ENCODE results near the gene ADAMTS15.
A peak's percentile ranks its signal among the peaks of the same experiment; 100 is the strongest.

The ADAMTS15 gene

DNA sequence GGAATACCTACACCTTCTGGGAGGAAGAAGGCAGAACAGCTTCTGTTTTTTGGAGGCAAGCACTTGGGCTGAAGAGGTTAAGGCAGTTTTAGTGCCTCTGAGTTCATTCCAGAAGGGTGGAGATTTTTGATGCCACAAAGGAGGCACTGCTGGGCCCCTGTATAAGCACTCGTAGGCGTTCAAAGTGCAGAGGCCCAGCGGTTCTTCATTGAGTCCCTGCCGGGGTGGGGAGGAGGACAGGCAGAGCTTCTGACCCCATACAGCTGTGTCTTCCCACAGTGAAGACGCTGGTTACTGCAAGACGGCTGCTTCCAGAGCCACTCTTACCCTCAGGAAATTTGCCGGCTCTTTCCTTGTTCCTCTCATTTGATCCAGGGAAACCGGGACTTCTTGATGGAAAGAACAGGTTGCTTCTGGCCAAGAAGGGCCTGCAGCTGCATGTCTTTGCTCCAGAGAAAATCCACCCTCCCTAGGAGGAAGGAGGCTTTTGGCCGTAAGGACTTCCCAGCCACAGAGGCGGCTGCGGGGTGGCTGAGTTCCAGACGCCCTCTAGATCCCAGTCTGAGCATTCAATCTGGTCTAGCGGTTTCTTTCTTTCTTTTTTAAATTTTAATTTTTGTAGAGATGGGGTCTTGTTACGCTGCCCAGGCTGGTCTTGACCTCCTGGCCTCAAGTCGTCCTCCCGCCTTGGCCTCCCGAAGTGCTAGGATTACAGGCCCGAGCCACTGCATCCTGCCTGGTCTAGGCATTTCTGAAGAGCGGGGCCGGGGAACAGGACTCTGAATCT lies 9.4 kb downstream of the ADAMTS15 start:
- DNase-seq (ENCODE audit: low read depth, low spot score): no peak

DNA sequence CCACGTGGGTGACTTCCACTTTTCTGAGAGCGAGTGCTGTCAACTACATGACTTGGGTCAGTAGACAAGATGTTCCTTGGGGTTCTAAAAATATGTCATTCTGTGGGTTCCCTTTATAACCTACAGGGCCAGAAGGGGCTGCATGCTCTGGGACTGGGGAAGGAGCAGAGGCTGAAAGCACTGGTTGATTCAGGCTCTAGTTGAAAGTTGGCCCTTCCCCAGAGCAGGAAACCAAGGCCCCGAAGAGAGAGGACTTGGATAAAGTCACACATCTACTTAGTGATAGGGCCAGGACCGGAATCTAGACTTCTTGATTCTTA lies 9.9 kb downstream of the ADAMTS15 start:
- DNase-seq (ENCODE audit: low read depth, low spot score): no peak

DNA sequence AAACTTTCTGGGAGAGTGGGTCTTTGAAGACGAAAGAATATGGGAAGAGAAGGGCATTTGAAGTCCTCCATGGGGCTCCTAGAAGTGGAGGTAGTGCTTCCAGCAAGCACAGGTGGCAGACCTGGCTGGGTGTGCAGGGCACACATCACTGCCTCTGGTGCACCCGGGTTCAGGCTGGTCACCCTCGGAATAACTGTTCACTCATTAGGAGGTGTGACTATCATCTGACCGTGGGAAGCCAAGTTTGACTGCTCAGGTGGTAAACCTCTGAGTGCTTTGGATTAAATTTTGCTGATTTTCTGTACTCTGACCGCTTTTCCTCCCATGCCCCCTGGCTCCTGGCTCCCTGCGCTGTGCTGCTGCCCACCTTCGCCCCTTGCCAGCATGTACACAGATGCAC lies 11.1 kb downstream of the ADAMTS15 start:
- no peak for DNase-seq (ENCODE audit: low read depth, low spot score)

DNA sequence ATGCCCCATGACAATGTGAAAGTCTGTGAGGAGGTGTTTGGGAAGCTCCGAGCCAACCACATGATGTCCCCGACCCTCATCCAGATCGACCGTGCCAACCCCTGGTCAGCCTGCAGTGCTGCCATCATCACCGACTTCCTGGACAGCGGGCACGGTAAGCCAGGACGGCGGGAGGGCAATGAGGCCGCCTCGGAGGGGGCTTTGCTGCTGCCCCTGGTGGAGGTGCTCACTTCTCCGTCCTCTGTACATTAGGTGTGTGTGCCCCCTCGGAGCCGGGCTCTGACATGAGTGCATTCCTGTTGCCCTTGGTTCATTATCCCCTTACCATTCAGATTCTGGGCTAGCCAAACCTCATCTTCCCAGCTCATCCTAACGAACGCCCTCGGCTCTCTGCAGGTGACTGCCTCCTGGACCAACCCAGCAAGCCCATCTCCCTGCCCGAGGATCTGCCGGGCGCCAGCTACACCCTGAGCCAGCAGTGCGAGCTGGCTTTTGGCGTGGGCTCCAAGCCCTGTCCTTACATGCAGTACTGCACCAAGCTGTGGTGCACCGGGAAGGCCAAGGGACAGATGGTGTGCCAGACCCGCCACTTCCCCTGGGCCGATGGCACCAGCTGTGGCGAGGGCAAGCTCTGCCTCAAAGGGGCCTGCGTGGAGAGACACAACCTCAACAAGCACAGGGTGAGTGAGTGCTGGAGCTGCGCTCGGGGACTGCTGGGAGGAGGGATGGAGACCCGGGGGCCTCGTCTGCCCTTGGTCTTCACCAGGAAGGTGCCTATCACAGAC lies 13.8 kb downstream of the ADAMTS15 start:
- no peak for DNase-seq (ENCODE audit: low read depth, low spot score)

DNA sequence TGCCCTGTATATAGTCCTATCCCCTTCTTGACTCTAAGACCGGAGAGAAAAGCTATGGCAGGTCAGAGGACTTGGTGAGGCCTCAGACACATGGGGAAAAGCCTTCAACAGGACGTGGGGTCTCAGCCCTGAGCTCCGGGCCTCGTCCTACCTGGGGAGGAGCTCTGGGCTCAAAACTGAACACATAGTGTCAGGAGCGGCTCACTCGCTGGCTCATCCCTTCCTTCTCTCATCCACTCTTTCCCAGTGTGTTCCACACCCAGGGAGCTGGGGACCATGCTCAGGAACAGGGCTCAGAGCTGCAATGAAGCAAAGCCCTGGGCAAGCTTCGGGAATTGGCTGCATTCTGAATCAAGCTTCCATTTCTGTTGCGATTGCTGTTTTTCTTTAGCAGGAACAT lies 14.5 kb downstream of the ADAMTS15 start:
- DNase-seq (ENCODE audit: low read depth, low spot score): no peak

DNA sequence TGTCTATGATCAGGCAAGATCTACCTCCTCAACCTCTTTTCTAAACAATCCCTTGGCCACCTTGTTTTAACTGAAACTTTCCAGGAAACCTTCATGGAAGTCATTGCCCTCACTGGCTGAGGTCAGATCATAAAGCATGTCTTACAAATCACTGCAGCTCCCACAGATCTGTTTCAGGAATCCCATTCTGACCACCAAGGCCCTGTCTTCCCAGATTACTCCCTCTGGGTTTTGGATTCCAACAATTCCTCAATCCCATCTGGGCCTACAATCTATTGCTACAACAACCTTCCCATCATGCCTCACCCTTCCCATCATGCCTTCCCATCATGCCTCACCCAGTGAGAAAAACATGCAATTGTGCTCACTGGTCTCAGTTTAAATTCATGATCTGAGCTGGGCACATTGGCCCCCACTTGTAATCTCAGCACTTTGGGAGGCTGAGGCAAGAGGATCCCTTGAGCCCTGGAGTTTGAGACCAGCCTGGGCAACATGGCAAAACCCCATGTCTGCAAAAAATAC lies 15.9 kb downstream of the ADAMTS15 start:
- no peak for DNase-seq (ENCODE audit: low read depth, low spot score)

DNA sequence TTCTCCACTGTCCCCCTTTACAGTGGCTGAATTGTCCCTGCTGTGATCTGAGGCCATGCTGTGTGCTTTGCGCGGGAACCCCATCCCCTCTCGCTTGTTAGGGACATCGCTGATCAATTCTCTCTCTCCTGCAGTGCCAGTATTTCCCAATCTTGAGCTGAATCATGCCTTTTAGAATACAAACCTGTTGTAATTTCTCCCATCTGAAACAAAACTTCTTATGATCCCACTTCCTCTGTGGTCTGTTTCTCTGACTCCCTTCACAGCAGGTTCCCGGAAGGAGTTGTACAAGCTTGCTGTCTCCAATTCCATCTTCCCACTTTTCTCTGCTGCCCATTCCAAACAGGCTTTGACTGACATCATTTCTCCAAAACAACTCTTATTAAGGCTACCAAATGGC lies 16.8 kb downstream of the ADAMTS15 start:
- DNase-seq (ENCODE audit: low read depth, low spot score): no peak

DNA sequence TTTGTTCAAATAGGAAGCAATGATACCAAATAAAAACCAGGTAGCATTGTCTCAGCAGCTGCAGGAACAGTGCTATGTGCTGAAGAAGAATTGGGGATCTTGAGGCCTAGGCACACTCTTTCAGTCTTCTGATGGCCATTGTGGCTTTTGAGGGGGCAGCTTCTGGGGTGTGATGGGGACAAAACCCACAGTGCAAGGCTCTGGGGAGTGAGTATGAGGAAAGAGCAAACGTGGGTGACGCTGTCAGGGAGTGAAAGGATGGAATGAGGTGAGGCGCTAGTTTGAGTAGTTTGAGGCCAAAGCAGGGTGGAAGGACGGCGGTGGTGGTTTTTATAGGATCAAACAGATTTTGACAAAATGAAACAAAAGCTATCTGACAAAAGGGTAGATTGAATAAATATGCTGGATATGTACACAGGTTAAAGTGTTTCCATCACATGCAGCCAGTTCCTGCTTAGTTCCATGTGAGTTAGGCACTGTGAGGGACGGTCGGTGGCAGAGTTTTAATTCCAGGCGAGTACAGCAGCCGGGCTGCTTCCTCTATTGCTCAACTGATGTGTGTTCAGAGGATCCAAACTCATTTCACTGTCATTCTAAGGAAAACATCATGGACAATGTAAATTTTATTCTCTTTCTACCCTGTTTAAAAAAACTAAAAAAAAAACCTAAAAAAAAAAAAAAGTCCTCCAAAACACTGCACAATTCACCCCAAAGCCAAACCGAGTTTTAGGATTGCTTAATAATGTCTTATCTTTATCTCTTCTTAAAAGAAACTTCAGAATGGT lies 18.9 kb downstream of the ADAMTS15 start:
- no peak for DNase-seq (ENCODE audit: low read depth, low spot score)

DNA sequence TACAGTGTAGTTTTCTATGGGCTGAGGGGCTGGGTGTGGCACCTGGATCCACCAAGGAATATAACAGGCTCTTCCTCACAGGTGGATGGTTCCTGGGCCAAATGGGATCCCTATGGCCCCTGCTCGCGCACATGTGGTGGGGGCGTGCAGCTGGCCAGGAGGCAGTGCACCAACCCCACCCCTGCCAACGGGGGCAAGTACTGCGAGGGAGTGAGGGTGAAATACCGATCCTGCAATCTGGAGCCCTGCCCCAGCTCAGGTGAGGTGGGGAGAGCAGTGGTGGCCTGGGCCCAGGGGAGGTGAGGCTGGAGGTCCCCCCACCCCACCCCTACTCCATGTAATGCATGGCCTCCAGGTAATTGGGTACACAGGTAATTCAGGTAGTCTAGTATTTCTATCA lies 20.7 kb downstream of the ADAMTS15 start:
- DNase-seq (ENCODE audit: low read depth, low spot score): no peak

DNA sequence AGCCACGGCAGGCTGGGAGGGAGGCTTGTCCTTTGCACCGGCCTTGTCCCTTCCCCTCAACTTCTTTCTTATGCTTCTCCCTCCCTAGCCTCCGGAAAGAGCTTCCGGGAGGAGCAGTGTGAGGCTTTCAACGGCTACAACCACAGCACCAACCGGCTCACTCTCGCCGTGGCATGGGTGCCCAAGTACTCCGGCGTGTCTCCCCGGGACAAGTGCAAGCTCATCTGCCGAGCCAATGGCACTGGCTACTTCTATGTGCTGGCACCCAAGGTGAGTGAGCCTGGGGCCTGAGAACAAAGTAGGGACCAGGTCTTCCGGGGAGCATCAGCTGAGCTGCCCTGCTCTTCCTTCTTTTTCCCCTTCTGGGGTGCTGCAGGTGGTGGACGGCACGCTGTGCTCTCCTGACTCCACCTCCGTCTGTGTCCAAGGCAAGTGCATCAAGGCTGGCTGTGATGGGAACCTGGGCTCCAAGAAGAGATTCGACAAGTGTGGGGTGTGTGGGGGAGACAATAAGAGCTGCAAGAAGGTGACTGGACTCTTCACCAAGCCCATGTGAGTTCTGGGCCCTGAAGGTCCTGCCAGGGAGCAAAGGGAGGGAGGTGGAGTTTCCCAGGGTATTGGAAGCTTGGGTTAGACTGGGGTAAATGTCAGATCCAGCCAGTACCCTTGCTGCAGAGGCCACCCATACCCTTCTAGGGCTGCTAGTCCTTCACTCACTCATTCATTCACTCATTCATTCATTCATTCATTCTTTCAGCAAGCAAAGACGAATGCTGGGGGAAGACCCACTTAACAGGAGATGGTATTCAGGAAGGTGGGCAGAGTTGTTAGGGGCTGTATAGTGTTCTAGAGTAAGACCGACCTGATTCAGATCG lies 22.6 kb downstream of the ADAMTS15 start:
- DNase-seq (ENCODE audit: low read depth, low spot score): no peak

DNA sequence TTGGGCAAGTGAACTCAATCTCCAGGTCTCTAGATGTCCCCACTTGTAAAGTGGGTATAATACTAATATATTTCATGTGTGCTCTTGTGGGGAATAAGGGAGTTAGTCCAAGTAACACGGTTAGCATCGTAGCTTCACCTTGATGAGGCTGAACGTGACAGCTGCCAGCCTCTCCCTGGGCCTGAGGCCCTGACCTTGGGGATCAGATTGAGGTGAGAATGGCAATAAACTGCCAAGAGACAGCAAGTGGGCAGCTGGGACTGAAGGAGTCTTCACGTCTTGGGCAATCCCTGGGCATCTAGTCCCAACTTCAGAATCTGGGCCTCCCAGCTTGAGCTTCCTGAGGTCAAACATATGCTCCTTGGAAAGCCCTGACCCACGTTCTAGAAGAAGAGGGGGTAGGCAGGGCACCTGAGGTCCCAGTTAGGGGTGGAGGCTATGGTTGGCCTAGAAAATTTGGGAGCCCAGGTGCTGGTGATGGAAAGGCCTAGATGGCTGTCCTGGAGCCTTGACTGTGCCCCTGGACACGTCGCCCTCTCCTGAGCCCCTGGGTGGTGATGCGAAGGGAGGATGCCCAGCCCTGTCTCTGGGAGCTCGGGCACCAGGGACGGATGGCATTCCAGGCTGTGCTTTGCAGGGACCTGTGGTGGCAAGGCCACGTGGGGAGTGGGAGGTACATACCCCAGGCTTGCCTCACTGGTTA lies 23.4 kb downstream of the ADAMTS15 start:
- no peak for DNase-seq (ENCODE audit: low read depth, low spot score)

DNA sequence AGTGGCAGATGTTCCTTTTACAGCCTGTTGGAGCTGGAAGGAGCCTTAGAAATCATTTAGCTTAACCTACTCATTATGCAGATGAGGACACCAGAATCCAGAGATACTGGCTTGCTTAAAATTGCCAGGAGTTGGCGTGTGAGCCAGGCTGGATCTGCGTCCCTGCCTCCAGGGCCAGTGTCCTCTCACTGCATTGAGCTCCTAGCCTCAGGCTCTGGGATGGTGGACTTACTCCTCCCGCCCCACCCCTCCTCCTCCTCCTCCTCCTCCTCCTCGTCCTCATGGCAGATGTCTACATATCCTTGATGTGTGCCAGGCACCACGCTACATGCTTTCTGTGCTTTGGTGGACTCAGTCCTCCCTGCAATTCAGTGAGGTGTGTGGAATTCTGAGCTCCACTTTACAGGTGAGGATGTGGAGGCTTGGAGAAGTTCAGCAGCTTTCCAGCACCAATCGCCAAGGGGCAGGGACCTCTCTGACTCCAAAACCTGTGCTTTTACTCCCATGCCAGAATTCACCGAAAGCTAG lies 24.1 kb downstream of the ADAMTS15 start:
- DNase-seq (ENCODE audit: low read depth, low spot score): no peak

DNA sequence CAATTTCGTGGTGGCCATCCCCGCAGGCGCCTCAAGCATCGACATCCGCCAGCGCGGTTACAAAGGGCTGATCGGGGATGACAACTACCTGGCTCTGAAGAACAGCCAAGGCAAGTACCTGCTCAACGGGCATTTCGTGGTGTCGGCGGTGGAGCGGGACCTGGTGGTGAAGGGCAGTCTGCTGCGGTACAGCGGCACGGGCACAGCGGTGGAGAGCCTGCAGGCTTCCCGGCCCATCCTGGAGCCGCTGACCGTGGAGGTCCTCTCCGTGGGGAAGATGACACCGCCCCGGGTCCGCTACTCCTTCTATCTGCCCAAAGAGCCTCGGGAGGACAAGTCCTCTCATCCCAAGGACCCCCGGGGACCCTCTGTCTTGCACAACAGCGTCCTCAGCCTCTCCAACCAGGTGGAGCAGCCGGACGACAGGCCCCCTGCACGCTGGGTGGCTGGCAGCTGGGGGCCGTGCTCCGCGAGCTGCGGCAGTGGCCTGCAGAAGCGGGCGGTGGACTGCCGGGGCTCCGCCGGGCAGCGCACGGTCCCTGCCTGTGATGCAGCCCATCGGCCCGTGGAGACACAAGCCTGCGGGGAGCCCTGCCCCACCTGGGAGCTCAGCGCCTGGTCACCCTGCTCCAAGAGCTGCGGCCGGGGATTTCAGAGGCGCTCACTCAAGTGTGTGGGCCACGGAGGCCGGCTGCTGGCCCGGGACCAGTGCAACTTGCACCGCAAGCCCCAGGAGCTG lies 24.8 kb downstream of the ADAMTS15 start:
- no peak for DNase-seq (ENCODE audit: low read depth, low spot score)

DNA sequence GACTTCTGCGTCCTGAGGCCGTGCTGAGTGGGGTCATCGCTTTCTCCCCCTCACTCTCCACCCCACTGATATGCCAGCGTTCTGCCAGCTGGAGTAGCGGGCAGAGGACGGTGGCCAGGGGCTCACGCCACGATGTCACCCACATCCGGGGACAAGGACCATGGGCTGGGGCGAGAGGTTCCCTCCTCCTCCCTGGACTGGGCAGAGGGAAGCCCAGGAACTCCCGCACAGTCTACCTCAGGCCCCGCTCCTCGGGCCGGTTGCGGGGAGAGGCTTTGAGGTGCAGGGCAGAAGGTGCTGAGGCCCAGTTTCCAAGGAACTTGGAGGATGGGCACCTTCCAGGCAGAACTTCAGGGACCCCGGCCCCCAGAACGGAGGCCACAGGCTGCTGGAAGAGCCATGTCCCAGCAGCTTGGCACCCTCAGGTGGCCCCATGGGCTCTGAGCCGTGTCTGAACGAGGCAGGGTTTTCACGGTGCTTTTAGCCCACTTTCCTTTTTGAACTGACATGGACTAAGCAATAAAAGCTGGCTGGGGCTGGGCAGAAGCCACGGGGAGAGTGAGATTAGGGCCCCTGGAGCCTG lies 25.4 kb downstream of the ADAMTS15 start:
- DNase-seq (ENCODE audit: low read depth, low spot score): no peak

DNA sequence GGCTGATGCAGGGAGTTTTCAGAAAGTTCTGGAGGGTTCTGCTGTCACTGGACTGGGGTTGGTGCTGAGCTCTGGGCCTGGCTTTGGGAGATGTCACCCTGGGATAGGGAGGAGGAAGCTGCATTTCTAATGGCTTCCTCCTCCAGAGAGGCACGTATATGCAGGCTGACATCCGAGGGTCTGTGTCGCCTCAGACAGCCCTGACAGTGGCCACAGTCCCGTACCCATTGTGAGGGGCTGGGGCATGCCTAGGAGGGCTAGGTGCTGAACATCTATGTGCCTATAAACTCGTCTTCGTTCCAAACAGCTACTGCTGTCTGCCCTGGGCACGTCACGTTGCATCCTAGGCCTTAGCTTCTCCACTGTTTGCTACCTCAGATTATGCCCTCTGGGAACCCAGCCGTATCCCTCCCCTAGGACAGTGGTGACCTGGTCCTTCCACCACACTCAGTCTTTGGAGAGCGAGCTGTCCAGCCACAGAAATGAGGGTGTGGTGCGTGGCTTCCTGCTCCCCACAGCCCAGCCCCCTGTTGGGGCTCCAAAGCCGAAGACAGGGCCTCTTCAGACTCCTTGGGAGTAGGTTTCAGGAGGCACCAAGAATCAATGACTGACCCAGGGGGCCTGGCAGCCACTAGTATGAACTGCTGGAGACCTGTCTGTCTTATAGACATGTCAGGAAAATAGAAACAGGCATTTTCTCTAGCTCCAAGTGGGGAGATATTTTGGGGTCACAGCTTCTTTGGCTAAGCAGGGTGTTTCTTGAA lies 26.4 kb downstream of the ADAMTS15 start:
- DNase-seq (ENCODE audit: low read depth, low spot score): no peak

DNA sequence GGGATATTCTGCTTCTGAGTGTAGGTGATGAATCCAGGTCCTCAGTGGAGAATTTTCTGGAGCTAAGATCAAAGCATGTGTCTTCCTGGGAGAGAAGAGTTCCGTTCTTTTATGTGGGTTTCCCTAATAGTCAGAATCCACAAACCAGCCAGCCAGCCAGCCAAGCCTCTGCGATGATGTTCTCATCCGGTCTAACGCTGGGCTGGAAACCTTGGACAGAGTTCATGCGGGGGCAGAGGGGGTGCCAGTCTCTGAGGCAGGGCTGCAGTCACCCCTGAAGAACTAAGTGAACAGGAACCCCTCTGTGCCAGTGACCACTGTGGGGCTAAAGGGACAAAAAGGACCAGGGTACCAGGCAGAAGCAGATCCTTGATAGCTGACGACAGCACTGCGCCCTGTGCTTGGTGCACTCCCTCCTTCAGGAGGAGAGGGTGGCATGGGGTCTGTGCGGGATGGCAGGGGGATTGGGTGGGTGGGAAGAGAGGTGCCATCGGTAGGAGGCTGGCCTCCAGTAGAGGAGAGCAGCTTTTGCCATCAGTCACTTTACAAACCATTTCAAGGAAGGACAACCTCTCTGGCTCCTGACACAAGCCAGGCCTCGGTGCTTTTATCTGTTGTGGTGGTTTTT lies 27.1 kb downstream of the ADAMTS15 start:
- peak; percentile 52 for DNase-seq (ENCODE audit: low read depth, low spot score)

DNA sequence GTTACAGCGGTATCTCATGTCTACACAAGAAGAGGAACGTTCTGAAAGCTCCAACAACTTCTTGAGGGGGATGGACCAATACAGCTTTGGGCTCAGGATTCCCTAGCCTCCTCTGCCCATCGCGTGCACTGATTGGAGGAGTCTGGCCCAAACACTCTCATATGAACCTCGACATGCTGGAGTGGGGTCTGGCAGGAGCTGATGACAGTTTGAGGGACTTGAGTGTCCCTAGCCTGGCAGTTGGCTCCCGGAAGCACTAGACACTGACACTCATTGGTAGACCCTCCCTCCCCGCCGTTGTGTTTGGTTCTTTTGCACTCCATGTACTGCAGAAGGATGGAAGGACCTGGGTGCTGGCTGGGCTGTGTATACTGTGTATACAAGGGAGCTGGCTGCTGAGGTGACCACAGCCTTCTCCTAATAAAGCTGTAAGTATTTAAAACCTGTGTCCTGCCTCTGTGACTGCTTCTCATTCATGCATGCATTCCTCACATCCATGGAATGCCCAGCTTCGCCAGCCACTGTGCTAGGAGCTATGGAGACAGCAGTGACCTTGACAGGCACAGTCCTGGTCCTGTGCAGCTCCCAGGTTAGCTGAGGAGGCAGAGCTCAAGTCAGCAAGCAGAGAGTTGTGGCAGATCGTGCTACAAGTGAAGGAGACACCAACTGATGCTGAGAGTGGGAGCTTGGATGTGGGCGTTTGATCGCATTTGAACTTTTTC lies 27.9 kb downstream of the ADAMTS15 start:
- DNase-seq (ENCODE audit: low read depth, low spot score): peak; percentile 80
